Activated CD4-positive, alpha-beta T cell treated with anti-CD3 and anti-CD28 coated beads for 36 hours (primary cell): ENCODE measurements around the gene IGFL4. TPM values are rescaled to one million over a fixed set of nuclear protein-coding genes. Genes with fewer than 3 reads are reported as not detected.

Experiments
- ATAC-seq: fragments of 200-7000 bp; cut with Tn5 transposase; one replicate; pipeline ENCODE4 v1.10.0; 2021; ENCODE audit warnings: mild to moderate bottlenecking, moderate library complexity
- CTCF ChIA-PET: fragments of 350-600 bp; sonication (Branson Sonifier 250); formaldehyde crosslinking; loops from one replicate; lab custom pipeline; 2021; ENCODE audit warnings: antibody characterized with exemption; lab: Charles Lee
- POLR2A ChIA-PET: fragments of 350-600 bp; sonication (Branson Sonifier 250); formaldehyde crosslinking; loops from one replicate; lab custom pipeline; 2021; ENCODE audit warnings: antibody characterized with exemption, inconsistent platforms; lab: Charles Lee
- DNase-seq: peaks from one replicate; pipeline ENCODE4 v3.0.0-alpha.2; 2020
- H3K27ac Mint-ChIP-seq: one replicate; pipeline ENCODE4 v1.8.0; 2021; ENCODE audit warnings: mixed read lengths
- H3K27me3 Mint-ChIP-seq: one replicate; pipeline ENCODE4 v1.8.0; 2021; ENCODE audit warnings: mixed read lengths
- H3K36me3 Mint-ChIP-seq: one replicate; pipeline ENCODE4 v1.8.0; 2021; ENCODE audit warnings: low read depth, mixed read lengths
- H3K4me1 Mint-ChIP-seq: one replicate; pipeline ENCODE4 v1.8.0; 2021; ENCODE audit warnings: mixed read lengths
- H3K4me3 Mint-ChIP-seq: one replicate; pipeline ENCODE4 v1.8.0; 2021; ENCODE audit warnings: mild to moderate bottlenecking, moderate library complexity, mixed read lengths
- H3K9me3 Mint-ChIP-seq: one replicate; pipeline ENCODE4 v1.8.0; 2021; ENCODE audit warnings: low read depth, mixed read lengths
- intact Hi-C, 2 experiments: fragments of 100-400 bp; cut with DNase I in 1 of 2; cut with micrococcal nuclease in 1 of 2; formaldehyde crosslinking; loops; one replicate each; pipeline versions ENCODE4 v1.14.2 to v1.15.1; 2022 to 2024; cut with DNase I, micrococcal nuclease
- total RNA-seq, 2 experiments: library from RNA; stranded (reverse); gene quantifications; one replicate each; pipeline ENCODE4 v1.2.3, GENCODE V29; 2021

Gene IGFL4
- total RNA-seq, 2 experiments from 2014 or later = not detected

DNA sequence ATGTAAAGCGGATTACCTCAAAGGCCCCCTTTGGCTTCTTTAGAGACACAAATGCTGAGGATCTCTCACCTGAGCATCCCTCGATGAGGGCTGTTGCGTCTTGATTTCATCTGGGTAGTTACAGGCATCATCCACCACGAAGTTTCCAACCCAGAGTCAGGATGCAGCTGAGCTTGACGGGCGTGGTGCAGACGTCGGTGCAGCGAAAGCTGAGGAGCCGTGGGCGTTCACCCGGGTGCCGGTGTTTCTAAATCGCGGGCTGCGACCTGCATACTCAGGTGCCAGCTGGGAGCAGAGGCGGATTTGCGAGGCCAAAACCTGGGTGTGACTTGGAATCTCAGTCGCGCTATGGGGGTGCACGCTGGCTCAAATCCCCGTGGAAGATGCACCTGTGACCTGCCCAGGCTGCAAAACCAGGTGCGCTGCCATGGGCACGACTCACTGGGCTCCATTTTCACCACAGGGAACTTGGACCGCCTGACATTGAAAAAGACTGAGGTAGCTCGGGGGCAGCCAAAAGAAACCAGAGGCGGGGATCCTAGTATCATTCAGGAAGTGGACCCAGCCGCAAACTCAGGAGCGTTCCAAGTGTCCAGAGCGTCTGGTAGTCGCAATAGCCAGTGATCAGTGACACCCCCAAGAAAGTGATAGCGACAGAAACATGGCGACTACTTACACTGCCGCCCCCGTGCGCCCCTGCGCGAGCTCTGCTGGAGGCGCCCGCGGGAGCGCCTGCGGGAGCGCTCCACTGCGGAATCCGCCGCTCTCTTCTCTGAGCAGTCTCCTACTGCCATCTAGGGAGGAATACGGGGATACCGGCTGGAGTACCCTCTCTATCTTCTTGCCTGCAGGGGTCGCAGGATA is 36.4 kb upstream of the IGFL4 start:
- ChIA-PET POLR2A (interaction anchor here (0.5 kb wide), 1 partner anchor 888 kb away, joined by 3 read pairs; no protein-coding TSS in a partner anchor), CTCF (interaction anchor here (0.6 to 2.5 kb wide), 11 partner anchors 19 to 187 kb away, joined by 3 to 16 read pairs (median 3); no protein-coding TSS in a partner anchor)
- Mint-ChIP-seq H3K27ac (no peak overlapping the region), H3K36me3 (no peaks in the 10 kb centered on the region), H3K27me3 (peaks cover 73% of the 10 kb centered on the region), H3K4me3 (no peak overlapping the region), H3K9me3 (no peaks in the 10 kb centered on the region), H3K4me1 (peaks cover 8% of the 10 kb centered on the region)
- intact Hi-C loops = loop anchor here (1.0 to 5.0 kb wide), 4 partner anchors 48 to 410 kb away; no protein-coding TSS in a partner anchor
- DNase-seq = peak; percentile 67
- peak; percentile 63 for ATAC-seq

DNA sequence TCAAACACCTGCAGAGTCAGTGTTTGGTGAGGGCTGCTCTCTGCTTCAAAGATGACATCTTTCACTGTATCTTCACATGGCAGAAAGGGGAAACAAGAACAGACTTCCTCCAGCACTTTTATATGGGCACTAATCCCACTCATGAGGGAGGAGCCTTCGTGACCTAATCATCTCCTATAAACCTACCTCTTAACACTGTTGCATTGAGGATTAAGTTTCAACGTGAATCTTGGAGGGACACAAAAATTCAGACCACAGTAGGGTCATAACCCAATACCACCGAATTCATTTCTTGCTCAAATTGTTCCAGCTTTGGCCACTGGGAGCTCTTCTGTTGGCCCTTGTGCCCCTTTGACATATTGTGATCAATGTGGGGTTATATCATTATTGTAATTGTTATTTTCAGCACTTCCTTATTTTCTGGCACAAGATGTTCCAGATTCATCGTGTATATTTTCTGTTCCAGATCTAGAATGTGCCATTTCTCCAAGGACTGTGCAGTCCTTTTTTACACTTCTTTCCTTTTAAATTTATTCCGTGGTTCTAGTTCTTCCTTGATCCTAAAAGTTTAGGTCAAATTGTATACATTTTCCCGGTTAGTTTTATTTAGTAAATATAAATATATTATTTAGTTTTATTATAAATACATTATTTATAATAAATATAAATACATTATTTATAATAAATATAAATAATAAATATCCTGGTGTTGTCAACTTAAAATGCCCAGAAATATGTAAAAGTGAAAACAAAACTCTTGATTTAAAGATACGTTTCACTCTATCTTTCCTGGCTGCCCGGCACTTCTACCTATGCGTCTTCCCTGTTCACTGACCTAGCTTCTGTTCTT is 35.5 kb upstream of the IGFL4 start:
- POLR2A ChIA-PET = no interaction called here
- Mint-ChIP-seq H3K27me3 (peaks cover 70% of the 10 kb centered on the region), H3K9me3 (no peaks in the 10 kb centered on the region), H3K4me1 (peaks cover 8% of the 10 kb centered on the region), H3K4me3 (no peak overlapping the region), H3K36me3 (no peaks in the 10 kb centered on the region), H3K27ac (no peak overlapping the region)
- intact Hi-C loops = loop anchor here (5.0 kb wide), 2 partner anchors 49 to 411 kb away; no protein-coding TSS in a partner anchor
- no peak for DNase-seq
- CTCF ChIA-PET = interaction anchor here (0.6 to 2.5 kb wide), 10 partner anchors 20 to 856 kb away, joined by 3 to 16 read pairs (median 4); no protein-coding TSS in a partner anchor
- no peak for ATAC-seq

DNA sequence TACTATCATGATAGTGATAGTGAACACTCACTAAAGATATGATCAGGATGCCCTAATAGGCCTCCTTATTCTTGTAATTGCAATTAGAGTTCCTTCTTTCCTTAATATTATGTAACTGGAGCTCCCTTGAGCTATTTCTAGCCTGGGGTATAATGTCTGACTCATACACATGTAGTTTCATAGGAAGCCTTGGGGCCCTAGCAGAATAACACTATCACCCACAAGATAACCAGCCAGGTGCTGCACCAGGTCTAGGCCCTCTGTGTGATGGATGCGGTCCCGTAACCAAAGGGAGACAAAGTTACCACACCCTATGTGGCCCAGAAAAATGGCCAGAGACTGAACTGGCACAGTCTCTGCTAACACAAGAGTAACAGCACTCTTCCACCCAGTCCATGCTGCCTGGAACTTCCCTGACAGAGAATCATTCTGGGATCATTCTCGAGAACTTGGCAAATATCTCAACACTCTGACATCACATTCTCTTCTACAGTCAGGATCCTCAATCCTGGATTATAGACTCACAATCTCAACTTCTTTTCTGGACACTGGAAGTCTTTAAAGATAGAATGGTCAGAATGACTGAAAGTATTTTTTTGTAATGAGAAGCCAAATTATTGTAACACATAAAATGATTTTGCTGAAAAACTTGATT is 32.6 kb upstream of the IGFL4 start:
- POLR2A ChIA-PET = no interaction called here
- DNase-seq (no peak), ATAC-seq (no peak)
- H3K4me1 Mint-ChIP-seq = peaks cover 9% of the 10 kb centered on the region
- intact Hi-C loops = no loop called here
- CTCF ChIA-PET = interaction anchor here (1.3 kb wide), 1 partner anchor 116 kb away, joined by 4 read pairs; no protein-coding TSS in a partner anchor
- H3K27me3 Mint-ChIP-seq = peaks cover 70% of the 10 kb centered on the region
- H3K27ac Mint-ChIP-seq = no peak overlapping the region
- H3K4me3 Mint-ChIP-seq = no peak overlapping the region
- H3K9me3 Mint-ChIP-seq = no peaks in the 10 kb centered on the region
- no peaks in the 10 kb centered on the region for H3K36me3 Mint-ChIP-seq

DNA sequence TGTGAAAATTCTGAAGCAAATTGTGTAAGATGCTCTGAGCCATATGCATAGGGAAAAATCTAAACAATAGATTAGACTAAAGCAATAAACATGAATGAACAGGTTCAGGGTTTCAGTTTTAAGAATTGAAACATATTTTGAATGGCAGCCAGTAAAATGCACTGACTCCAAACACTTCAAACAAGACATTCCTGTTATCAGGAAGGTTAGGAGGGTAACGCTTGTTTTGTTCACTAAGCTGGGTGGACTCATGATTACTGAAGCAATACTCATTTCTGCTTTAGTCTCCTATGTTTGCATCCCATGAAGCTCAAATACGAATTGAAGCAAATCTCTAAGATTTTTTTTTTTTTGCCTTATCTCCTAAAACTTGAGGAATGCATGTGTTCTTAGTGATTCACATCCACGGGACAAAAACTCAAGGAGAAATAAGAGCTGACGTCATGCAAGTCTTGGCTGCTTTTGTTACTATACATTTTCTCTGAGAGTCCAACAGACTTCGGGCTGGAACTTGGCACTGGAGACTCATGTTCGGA is 29.1 kb upstream of the IGFL4 start:
- intact Hi-C loops = no loop called here
- no peaks in the 10 kb centered on the region for H3K36me3 Mint-ChIP-seq
- peaks cover 2% of the 10 kb centered on the region for H3K4me1 Mint-ChIP-seq
- H3K4me3 Mint-ChIP-seq = no peak overlapping the region
- ChIA-PET POLR2A (no interaction called here), CTCF (interaction anchor here (1.6 kb wide), 1 partner anchor 119 kb away, joined by 3 read pairs; no protein-coding TSS in a partner anchor)
- peaks cover 61% of the 10 kb centered on the region for H3K27me3 Mint-ChIP-seq
- no peak overlapping the region for H3K27ac Mint-ChIP-seq
- no peak for ATAC-seq
- DNase-seq = no peak
- H3K9me3 Mint-ChIP-seq = no peaks in the 10 kb centered on the region

DNA sequence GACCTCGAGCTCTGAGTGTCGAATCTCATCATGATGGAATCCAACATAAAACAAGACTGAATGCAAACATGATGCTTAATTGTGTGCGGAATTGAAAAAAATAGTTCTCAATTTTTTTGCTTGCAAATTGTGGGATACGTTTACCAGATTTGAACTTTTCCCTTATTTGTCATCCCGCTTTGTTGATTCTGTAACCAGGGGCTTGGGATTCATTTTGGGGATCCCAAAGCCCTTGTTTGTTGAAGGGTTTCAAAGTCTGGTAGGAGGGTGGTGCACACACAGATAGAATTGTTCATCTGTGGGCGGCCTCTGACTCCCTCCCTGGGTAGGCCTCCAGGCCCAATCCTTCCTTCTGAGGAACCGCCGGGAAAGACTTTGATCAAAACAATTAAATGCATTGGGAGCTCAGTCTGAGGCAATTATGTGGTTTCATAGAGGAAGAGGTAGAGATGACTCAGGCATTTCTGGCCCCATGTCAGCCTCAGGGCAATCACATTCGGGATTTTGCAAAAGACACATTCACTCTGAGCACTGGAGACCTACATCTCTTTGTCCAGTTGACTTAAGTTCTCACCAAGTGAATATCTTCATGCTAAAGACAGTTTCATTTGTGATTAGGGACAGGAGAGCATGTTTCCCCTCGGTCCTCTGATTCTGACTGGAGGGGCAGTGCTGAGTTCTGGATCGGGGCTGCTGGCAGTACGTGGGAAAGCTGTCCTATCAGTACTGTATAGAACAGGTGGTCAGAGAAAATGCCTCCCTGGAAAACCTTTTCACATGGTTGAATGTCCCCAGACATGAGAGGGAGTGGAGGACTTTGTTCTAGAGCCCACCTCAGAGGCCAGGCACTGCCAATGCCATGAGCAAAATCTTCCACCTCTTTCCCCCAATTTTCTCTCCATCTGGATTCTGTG is 27.8 kb upstream of the IGFL4 start:
- peaks cover 59% of the 10 kb centered on the region for H3K27me3 Mint-ChIP-seq
- H3K9me3 Mint-ChIP-seq = no peaks in the 10 kb centered on the region
- intact Hi-C loops = no loop called here
- no peaks in the 10 kb centered on the region for H3K36me3 Mint-ChIP-seq
- POLR2A ChIA-PET = no interaction called here
- ATAC-seq = no peak
- CTCF ChIA-PET = no interaction called here
- no peak overlapping the region for H3K27ac Mint-ChIP-seq
- peaks cover 2% of the 10 kb centered on the region for H3K4me1 Mint-ChIP-seq
- no peak for DNase-seq
- no peak overlapping the region for H3K4me3 Mint-ChIP-seq

DNA sequence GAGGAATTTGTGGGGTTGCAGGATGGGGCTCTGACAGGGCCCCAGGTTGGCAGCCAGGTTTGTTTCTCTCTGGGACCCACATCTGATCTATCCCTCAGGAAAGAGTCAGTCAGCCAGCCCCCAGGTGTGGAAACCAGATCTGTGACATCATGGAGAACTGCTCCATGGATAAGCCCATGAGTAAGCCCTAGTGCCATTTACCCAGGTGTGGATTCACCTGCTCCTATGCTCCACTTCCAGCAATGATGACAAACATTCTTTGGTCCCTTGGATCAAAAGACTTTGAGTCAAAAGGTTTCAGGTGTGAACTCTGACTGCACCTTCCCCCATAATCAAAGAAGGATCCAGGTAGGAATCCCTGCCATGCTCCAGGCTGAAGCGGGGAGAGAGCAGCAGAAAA is 26.9 kb upstream of the IGFL4 start:
- ATAC-seq (no peak), DNase-seq (no peak)
- Mint-ChIP-seq H3K36me3 (no peaks in the 10 kb centered on the region), H3K4me1 (peaks cover 2% of the 10 kb centered on the region), H3K4me3 (no peak overlapping the region), H3K27me3 (peaks cover 57% of the 10 kb centered on the region), H3K9me3 (no peaks in the 10 kb centered on the region), H3K27ac (no peak overlapping the region)
- intact Hi-C loops = no loop called here
- CTCF ChIA-PET = interaction anchor here (0.7 to 0.8 kb wide), 2 partner anchors 72 to 122 kb away, joined by 4 read pairs; partner anchors contain the start of gene CCDC61
- POLR2A ChIA-PET = no interaction called here

DNA sequence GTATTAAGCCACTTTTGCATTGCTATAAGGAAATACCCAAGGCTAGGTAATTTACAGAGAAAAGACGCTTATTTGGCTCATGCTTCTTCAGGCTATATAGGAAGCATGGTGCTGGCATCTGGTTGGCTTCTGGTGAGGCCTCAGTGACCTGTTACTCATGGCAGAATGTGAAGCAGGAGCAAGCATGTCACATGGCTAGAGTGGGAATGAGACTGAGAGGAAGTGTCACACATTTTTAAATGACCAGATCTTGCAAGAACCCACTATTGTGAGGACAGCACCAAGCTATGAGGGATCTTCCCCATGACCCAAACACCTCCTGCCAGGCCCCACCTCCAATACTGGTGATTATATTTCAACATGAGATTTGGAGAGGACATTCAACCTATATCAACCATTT is 25.7 kb upstream of the IGFL4 start:
- no peaks in the 10 kb centered on the region for H3K36me3 Mint-ChIP-seq
- no peak overlapping the region for H3K27ac Mint-ChIP-seq
- POLR2A ChIA-PET = no interaction called here
- H3K9me3 Mint-ChIP-seq = no peaks in the 10 kb centered on the region
- peaks cover 53% of the 10 kb centered on the region for H3K27me3 Mint-ChIP-seq
- H3K4me3 Mint-ChIP-seq = no peak overlapping the region
- CTCF ChIA-PET = interaction anchor here (1.2 kb wide), 1 partner anchor 199 kb away, joined by 4 read pairs; no protein-coding TSS in a partner anchor
- DNase-seq (no peak), ATAC-seq (no peak)
- H3K4me1 Mint-ChIP-seq = peaks cover 2% of the 10 kb centered on the region
- intact Hi-C loops = no loop called here

DNA sequence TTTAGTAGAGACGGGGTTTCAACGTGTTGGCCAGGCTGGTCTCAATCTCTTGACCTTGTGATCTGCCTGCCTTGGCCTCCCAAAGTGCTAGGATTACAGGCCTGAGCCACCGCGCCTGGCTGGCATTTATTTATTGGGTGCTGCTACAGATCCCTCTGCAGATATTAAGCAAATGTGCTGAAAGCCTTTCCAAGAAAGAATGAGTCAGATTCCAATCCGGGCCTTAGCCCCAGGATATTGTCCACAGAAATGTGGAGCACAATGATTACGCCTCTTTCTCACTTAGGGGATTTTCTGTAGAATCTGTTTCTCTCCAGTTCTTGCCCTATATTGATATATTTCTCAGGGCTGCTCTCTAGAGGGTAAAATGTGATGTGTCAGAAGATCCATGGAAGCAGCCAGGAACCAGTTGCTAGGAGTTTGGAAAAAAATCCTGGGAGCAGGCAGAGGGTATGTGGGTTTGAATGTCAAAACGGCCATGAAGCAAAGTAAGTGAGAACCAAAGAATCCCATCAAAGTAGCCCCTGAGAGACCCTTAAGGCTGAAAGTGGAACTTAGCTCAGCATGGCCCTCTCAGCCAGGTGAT is 24.8 kb upstream of the IGFL4 start:
- peaks cover 46% of the 10 kb centered on the region for H3K27me3 Mint-ChIP-seq
- ChIA-PET POLR2A (no interaction called here), CTCF (interaction anchor here (0.7 to 1.2 kb wide), 3 partner anchors 17 to 200 kb away, joined by 3 to 4 read pairs (median 4); no protein-coding TSS in a partner anchor)
- no peaks in the 10 kb centered on the region for H3K36me3 Mint-ChIP-seq
- DNase-seq (no peak), ATAC-seq (no peak)
- intact Hi-C loops = no loop called here
- no peak overlapping the region for H3K27ac Mint-ChIP-seq
- no peak overlapping the region for H3K4me3 Mint-ChIP-seq
- H3K4me1 Mint-ChIP-seq = peaks cover 2% of the 10 kb centered on the region
- H3K9me3 Mint-ChIP-seq = no peaks in the 10 kb centered on the region

DNA sequence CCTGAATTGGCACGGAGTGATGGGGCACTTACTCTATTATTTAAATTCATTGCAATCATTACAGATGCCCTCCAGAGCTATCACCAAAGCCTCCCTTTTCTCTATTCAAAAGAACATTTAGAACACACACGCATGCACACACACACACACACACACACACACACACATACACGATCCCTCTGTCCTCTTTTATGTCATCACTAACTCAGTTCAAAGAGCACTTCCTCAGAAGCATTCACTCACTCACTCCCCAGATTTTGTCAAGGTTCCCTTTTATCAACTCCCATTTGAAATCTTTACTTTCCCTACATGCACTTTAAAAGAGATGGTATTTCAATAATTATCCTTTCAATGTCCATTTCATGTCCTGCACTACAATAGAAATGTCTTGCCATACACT is 22.4 kb upstream of the IGFL4 start:
- DNase-seq = no peak
- ATAC-seq = no peak
- H3K4me3 Mint-ChIP-seq = no peak overlapping the region
- intact Hi-C loops = no loop called here
- POLR2A ChIA-PET = interaction anchor here (0.6 kb wide), 1 partner anchor 31 kb away, joined by 3 read pairs; no protein-coding TSS in a partner anchor
- H3K9me3 Mint-ChIP-seq = peaks cover 2% of the 10 kb centered on the region
- no peak overlapping the region for H3K27ac Mint-ChIP-seq
- H3K27me3 Mint-ChIP-seq = peaks cover 41% of the 10 kb centered on the region
- no peaks in the 10 kb centered on the region for H3K4me1 Mint-ChIP-seq
- CTCF ChIA-PET = interaction anchor here (2.0 kb wide), 1 partner anchor 34 kb away, joined by 5 read pairs; no protein-coding TSS in a partner anchor
- no peaks in the 10 kb centered on the region for H3K36me3 Mint-ChIP-seq
